Smooth muscle cell (in vitro differentiated cells): ENCODE data around the gene MYO5B. TPM values are rescaled to one million over a fixed set of nuclear protein-coding genes. Genes with fewer than 3 reads are reported as not detected.

ENCODE experiments used
- DNase-seq: peaks from one replicate; lab custom pipeline; 2025; ENCODE audit not compliant: unreplicated experiment; lab: John Stamatoyannopoulos, UW
- H2AFZ ChIP-seq: fragments of 200-600 bp; sonication (generic); 2 replicates; pipeline ENCODE4 v1.6.0; 2016; ENCODE audit warnings: antibody characterized with exemption, low read depth, mild to moderate bottlenecking
- H3F3A ChIP-seq: fragments of 200-600 bp; sonication (generic); 2 replicates; pipeline ENCODE4 v1.6.0; 2017; ENCODE audit warnings: antibody characterized with exemption, low read depth
- H3K27ac ChIP-seq: fragments of 200-600 bp; sonication (generic); 2 replicates; pipeline ENCODE4 v1.5.1; 2016; ENCODE audit warnings: low read depth, mild to moderate bottlenecking
- H3K27me3 ChIP-seq: fragments of 200-600 bp; sonication (generic); 2 replicates; pipeline ENCODE4 v1.6.1; 2016; ENCODE audit warnings: low read depth, mild to moderate bottlenecking
- H3K36me3 ChIP-seq: fragments of 200-600 bp; sonication (generic); 2 replicates; pipeline ENCODE4 v1.5.1; 2016; ENCODE audit warnings: low read depth
- H3K4me1 ChIP-seq: fragments of 200-600 bp; sonication (generic); 2 replicates; pipeline ENCODE4 v1.5.1; 2016; ENCODE audit warnings: low read depth
- H3K4me2 ChIP-seq: fragments of 200-600 bp; sonication (generic); 2 replicates; pipeline ENCODE4 v1.6.0; 2016; ENCODE audit warnings: mild to moderate bottlenecking
- H3K4me3 ChIP-seq: fragments of 200-600 bp; sonication (generic); 2 replicates; pipeline ENCODE4 v1.5.1; 2016; ENCODE audit warnings: mild to moderate bottlenecking
- H3K79me2 ChIP-seq: fragments of 200-600 bp; sonication (generic); 2 replicates; pipeline ENCODE4 v1.6.0; 2016; ENCODE audit warnings: low read depth, mild to moderate bottlenecking
- H3K9ac ChIP-seq: fragments of 200-600 bp; sonication (generic); 2 replicates; pipeline ENCODE4 v1.6.0; 2016; ENCODE audit warnings: low read depth
- H3K9me3 ChIP-seq: fragments of 200-600 bp; sonication (generic); replicated peaks from 2 replicates; pipeline ENCODE4 v1.5.1; 2016; ENCODE audit warnings: low read depth
- H4K20me1 ChIP-seq: fragments of 200-600 bp; sonication (generic); 2 replicates; pipeline ENCODE4 v1.6.0; 2016; ENCODE audit warnings: low read depth
- WGBS: methylation state at CpG from one replicate; pipeline ENCODE4 v1.1.7; 2016; ENCODE audit warnings: low lambda C conversion rate; 5-methylcytosine and 5-hydroxymethylcytosine counted together
- polyA plus RNA-seq: library from polyadenylated mRNA; unstranded; fragments of >200 nt; fragmentation: Nextera tagmentation; extraction: Ambion mirVana; gene quantifications from 2 replicates; pipeline ENCODE4 v1.2.1, GENCODE V29; 2016
- total RNA-seq: library from RNA; depleted of rRNA; stranded (reverse); fragments of >200 nt; gene quantifications from 2 replicates; pipeline ENCODE4 v1.2.3, GENCODE V29; 2014
- TF ChIP-seq, protein P1 (sequence below): fragments of 200-600 bp; sonication (generic); IDR thresholded peaks from 2 replicates; pipeline ENCODE4 v1.5.1; 2017; ENCODE audit warnings: borderline replicate concordance, mild to moderate bottlenecking, antibody characterized with exemption; ENCODE audit not compliant: insufficient read depth, poor library complexity, severe bottlenecking

MYO5B gene
- total and polyA plus RNA-seq, 2 experiments from 2014 or later = 1.7 to 25.3 TPM

GRCh38 chr18:49841236-49842217, 353.4 kb downstream of the MYO5B start:
- H3K4me3 ChIP-seq = no peak overlapping the region
- 85% methylated on average over 12 of the region's 12 CpGs for WGBS
- TF ChIP-seq, protein P1, sequence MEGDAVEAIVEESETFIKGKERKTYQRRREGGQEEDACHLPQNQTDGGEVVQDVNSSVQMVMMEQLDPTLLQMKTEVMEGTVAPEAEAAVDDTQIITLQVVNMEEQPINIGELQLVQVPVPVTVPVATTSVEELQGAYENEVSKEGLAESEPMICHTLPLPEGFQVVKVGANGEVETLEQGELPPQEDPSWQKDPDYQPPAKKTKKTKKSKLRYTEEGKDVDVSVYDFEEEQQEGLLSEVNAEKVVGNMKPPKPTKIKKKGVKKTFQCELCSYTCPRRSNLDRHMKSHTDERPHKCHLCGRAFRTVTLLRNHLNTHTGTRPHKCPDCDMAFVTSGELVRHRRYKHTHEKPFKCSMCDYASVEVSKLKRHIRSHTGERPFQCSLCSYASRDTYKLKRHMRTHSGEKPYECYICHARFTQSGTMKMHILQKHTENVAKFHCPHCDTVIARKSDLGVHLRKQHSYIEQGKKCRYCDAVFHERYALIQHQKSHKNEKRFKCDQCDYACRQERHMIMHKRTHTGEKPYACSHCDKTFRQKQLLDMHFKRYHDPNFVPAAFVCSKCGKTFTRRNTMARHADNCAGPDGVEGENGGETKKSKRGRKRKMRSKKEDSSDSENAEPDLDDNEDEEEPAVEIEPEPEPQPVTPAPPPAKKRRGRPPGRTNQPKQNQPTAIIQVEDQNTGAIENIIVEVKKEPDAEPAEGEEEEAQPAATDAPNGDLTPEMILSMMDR = no peak
- no peaks in the 10 kb centered on the region for H3K27me3 ChIP-seq
- no peak overlapping the region for H3K4me2 ChIP-seq
- H3K4me1 ChIP-seq = peaks cover 9% of the 10 kb centered on the region
- DNase-seq = no peak
- H3K79me2 ChIP-seq = no peaks in the 10 kb centered on the region
- H2AFZ ChIP-seq = no peak overlapping the region
- H4K20me1 ChIP-seq = no peaks in the 10 kb centered on the region
- H3K36me3 ChIP-seq = no peaks in the 10 kb centered on the region
- H3K9ac ChIP-seq = no peak overlapping the region
- peak overlapping the region; percentile 42 for H3K27ac ChIP-seq
- H3K9me3 ChIP-seq = no peaks in the 10 kb centered on the region
- no peaks in the 10 kb centered on the region for H3F3A ChIP-seq

DNA sequence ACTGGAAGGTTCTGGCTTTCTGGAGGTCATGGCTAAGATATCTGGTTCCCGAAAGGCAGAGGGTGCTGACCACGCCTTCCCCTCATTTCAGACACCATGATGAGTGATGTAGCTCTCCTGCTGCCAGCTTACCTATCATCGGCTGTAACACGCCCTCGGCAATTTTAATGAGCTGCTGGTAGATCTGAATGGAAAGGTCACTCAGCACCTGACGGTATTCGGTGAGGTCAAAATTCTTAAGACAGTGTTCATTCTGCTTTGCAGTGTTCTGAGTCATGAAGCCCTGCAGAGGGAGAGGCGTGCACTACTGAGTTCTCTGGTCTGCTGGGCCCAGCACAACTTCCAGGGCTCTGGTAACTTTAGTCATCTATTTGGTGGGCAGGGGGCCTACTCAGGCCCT, 355.9 kb downstream of the MYO5B start:
- H3K79me2 ChIP-seq = no peaks in the 10 kb centered on the region
- H3K9me3 ChIP-seq = no peaks in the 10 kb centered on the region
- H3F3A ChIP-seq = no peaks in the 10 kb centered on the region
- H3K27ac ChIP-seq = peak overlapping the region; percentile 51
- no peaks in the 10 kb centered on the region for H3K4me1 ChIP-seq
- peak overlapping the region; percentile 8 for H3K9ac ChIP-seq
- H4K20me1 ChIP-seq = no peaks in the 10 kb centered on the region
- H3K36me3 ChIP-seq = no peaks in the 10 kb centered on the region
- no peak for DNase-seq
- H3K4me2 ChIP-seq = no peak overlapping the region
- no peak overlapping the region for H3K4me3 ChIP-seq
- TF ChIP-seq, protein P1 = no peak
- WGBS = 71% methylated on average over 8 of the region's 8 CpGs
- no peak overlapping the region for H2AFZ ChIP-seq
- H3K27me3 ChIP-seq = no peaks in the 10 kb centered on the region

GRCh38 chr18:49838381-49838780, 356.6 kb downstream of the MYO5B start:
- no peaks in the 10 kb centered on the region for H3F3A ChIP-seq
- DNase-seq = no peak
- no peak overlapping the region for H3K4me2 ChIP-seq
- H3K27ac ChIP-seq = peak overlapping the region; percentile 51
- H3K79me2 ChIP-seq = no peaks in the 10 kb centered on the region
- no peak overlapping the region for H2AFZ ChIP-seq
- H3K4me1 ChIP-seq = no peaks in the 10 kb centered on the region
- H3K9me3 ChIP-seq = no peaks in the 10 kb centered on the region
- no peak overlapping the region for H3K4me3 ChIP-seq
- no peaks in the 10 kb centered on the region for H4K20me1 ChIP-seq
- WGBS = 91% methylated on average over 4 of the region's 4 CpGs
- no peak overlapping the region for H3K9ac ChIP-seq
- H3K27me3 ChIP-seq = no peaks in the 10 kb centered on the region
- H3K36me3 ChIP-seq = no peaks in the 10 kb centered on the region
- TF ChIP-seq, protein P1 = no peak
